Measurements from ENCODE around the gene NOL6.

- TF ChIP-seq, protein P1, sequence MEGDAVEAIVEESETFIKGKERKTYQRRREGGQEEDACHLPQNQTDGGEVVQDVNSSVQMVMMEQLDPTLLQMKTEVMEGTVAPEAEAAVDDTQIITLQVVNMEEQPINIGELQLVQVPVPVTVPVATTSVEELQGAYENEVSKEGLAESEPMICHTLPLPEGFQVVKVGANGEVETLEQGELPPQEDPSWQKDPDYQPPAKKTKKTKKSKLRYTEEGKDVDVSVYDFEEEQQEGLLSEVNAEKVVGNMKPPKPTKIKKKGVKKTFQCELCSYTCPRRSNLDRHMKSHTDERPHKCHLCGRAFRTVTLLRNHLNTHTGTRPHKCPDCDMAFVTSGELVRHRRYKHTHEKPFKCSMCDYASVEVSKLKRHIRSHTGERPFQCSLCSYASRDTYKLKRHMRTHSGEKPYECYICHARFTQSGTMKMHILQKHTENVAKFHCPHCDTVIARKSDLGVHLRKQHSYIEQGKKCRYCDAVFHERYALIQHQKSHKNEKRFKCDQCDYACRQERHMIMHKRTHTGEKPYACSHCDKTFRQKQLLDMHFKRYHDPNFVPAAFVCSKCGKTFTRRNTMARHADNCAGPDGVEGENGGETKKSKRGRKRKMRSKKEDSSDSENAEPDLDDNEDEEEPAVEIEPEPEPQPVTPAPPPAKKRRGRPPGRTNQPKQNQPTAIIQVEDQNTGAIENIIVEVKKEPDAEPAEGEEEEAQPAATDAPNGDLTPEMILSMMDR (IDR thresholded peaks at IDR 0.05 in 4 of 5, conservative IDR thresholded peaks at IDR 0.05 in 1 of 5) = no peak
- TF ChIP-seq POLR2A (IDR thresholded peaks at IDR 0.05) = no peak
These were observed 56.7 kb downstream of the NOL6 start for GRCh38 chr9:33416996-33417395.
